Right hindlimb (tissue), 1 donor: ENCODE results near the gene LGR5.
"Not testable (repeated sequence)": the region's sequence is repeated elsewhere in the genome, so short reads cannot be mapped to it uniquely, and the experiment has no call there.

Experiments used
- DNase-seq: peaks from one replicate; pipeline ENCODE4 v3.0.0-alpha.2; 2018

The LGR5 gene

DNA sequence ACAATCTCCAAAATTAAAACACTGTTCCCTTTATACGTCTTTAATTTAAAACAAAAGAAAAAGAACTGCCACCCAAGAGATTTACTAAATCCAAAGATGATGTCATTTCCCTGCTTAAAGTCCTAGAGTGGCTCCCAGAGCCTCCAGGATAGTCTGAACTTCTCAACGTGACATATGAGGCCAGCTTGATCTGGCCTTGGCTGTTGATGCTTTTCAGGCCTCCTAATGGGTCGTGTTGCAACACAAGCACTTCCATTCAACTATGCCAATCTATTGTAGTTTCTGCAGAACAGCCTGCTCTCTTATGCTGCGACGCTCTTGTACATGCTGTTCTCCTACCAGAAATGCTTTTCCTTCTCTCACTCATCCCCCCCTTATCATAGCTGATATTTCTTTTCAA, 35.7 kb downstream of the LGR5 start:
- DNase-seq, result peak; percentile 26

GRCh38 chr12:71476513-71476912, 36.9 kb downstream of the LGR5 start:
- DNase-seq, result no peak

GRCh38 chr12:71477609-71478008, 38.0 kb downstream of the LGR5 start:
- DNase-seq, result no peak

GRCh38 chr12:71478270-71478669, 38.7 kb downstream of the LGR5 start:
- no peak for DNase-seq

DNA sequence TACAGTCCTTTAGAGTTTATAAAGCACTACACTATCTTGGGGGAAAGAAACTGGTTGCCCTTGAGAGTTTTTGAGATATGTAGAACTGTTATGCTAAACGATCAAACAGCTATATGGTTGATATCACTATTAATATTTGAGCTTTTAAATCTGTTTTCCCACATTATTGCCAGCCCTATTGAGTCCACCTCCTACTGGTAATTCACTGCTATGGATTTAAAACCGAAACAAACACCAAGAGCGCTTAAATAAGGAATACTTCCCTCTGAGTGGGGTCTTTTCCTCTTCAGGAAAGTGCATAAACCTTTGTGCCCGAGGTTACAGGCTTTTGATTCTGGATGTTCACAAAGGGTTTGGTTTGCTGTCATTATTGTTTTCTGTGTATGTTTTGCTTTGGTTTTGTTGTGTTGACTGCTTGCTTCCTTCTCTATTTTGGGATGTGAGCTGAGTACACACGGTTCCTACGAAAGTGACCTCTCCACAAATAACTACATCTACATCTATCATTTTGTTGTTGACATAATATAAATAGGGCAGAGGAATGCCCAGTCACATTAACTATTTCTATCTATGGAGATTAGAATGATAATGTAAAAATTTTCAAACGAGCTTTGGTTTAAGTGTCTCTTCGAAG, 44.8 kb downstream of the LGR5 start:
- DNase-seq, result no peak

DNA sequence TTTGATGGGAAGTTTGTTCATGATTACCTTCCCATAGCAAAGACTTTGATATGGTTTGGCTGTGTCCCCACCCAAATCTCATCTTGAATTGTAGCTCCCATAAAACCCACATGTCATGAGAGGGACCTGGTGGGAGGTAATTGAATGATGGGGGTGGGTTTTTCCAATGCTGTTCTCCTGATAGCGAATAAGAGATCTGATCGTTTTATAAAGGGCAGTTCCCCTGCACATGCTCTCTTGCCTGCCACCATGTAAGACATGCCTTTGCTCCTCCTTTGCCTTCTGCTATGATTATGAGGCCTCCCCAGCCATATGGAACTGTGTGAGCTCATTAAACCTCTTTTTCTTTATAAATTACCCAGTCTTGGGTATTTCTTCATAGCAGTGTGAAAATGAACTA, 51.2 kb downstream of the LGR5 start:
- DNase-seq, result not testable (repeated sequence)

GRCh38 chr12:71492604-71493003, 53.0 kb downstream of the LGR5 start:
- DNase-seq, result no peak

GRCh38 chr12:71499834-71500233, 60.2 kb downstream of the LGR5 start:
- DNase-seq, result no peak

- no peak for DNase-seq
These were observed 64.2 kb downstream of the LGR5 start for GRCh38 chr12:71503579-71504391.

DNA sequence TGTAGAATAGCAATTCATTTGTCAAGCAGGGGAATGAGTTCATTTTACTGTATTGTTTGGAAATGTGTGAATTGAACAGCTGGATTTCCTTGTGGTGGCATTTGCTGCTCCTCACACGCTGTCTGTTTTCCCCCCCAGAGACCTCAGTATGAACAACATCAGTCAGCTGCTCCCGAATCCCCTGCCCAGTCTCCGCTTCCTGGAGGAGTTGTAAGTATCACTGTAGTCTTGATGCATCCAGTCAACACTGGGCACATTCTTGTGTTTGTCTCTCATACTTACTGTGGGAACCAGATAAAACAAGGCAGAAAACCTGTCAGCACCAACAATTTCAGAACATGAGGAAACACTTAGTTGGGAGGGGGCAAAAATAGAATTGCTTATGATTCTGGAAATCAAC, 64.9 kb downstream of the LGR5 start:
- DNase-seq, result peak; percentile 62

DNA sequence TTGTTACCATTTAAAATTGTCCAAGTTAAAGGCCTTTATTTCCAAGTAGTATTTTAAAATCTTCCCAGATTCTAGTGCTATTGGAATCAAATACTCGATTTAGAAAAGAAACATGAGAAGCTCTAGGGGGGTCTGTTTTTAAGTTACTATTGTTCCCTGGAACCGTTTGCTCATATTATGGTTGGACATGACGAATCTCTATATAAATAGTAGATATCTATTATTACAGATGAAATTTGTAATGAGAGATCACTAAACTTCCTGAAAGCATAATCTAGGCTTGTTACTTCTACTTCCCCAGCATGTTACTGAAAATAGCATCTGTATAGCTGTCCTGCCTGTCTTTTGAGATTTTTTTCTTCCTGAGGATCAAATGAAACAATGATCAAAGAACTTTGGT, 70.1 kb downstream of the LGR5 start:
- no peak for DNase-seq

- DNase-seq, result no peak
These were observed 77.7 kb downstream of the LGR5 start for GRCh38 chr12:71517145-71517846.

GRCh38 chr12:71521125-71521524, 81.5 kb downstream of the LGR5 start:
- no peak for DNase-seq

GRCh38 chr12:71524626-71525025, 85.0 kb downstream of the LGR5 start:
- DNase-seq, result no peak

GRCh38 chr12:71533703-71534102, 94.1 kb downstream of the LGR5 start:
- no peak for DNase-seq

- DNase-seq, result no peak
These were observed 96.8 kb downstream of the LGR5 start for GRCh38 chr12:71536279-71536938.

DNA sequence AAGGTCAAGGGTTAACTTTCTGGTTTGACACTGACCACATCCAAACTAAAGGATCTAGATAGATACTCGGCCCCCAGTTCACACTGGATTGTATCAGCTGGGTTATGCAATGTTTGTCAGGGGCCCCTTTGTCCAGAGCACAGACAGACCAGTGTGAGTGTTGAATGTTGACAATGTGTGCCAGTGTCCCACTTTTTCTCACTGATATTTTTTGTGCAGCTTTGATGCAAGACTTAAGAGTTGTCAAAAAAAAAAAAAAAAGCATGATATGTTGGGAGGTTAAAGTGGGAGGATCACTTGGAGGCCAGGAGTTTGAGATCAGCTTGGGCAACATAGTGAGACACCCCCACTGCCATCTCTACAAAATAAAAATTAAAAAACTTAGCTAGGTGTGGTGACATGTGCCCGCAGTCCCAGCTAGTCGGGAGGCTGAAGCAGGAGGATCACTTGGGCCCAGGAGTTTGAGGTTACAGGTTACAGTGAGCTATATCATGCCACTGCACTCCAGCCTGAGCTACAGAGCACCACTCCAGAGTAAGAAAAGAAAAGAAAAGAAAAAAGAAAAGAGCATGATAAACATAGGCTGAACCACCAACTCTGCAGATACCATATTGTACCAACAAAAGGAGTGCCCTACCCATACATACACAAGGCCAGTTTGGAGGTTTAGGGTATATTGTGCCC, 97.5 kb downstream of the LGR5 start:
- no peak for DNase-seq

- DNase-seq, result no peak
These were observed 99.2 kb downstream of the LGR5 start for GRCh38 chr12:71538807-71539206.

DNA sequence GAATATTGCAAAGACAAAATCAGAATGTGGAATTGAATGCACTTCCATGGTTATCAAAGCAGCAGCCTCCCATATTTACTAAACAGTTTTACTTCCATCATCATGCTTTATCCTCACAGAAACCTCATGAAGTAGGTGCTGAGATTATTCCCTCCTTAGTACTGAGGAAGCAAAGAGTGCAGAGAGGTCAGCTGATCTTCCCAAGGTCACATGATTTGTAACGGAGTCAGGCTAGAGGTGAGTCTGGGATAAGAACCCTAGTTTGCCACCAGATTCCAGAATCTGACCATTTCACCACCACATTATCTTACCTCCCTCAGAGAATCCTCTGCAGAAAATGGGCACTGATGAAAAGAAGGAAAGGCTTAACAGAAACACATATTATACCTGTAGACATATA, 102.0 kb downstream of the LGR5 start:
- DNase-seq, result no peak

DNA sequence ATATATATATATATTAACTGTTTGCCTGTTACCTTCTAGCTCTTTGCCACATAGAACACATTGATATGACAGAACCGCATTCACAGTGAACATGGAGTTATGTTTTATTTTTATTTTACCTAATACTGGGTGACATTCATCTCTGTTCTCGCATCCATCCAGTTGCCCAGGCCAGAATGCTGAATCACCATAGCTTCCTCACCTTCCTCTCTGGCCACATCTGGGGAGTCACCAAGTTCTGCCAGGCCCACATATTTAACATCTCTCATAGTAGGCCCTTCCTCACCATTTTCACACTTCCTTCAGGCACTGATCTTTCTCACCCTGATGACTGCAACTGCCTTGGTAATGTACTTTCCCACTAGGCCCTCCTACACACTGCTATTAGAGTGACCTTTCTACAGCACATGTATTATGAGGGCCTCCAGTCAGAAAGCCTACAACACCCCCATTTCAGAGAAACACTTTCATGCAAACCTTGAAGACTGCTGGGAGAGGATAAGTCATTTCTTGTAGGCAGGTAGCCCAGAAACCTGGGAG, 106.8 kb downstream of the LGR5 start:
- no peak for DNase-seq

DNA sequence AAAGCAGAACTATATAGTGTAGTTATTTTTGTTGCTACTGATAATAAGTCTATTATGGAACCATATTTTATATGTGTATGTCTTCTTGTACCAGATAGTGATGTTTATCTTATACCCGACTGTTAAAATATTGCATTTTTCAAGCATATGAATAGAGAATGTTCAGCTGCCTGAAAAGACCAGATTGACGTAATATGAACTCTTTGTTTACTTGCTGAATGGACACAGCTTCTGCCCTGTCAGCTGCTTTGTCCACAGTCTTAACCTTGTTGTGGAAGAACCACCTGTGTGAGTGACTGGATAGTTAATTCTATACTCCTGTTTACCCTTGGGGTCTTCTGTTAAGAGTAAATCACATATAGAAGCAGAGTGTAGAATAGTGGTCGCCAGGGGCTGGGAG, 109.3 kb downstream of the LGR5 start:
- DNase-seq, result no peak

DNA sequence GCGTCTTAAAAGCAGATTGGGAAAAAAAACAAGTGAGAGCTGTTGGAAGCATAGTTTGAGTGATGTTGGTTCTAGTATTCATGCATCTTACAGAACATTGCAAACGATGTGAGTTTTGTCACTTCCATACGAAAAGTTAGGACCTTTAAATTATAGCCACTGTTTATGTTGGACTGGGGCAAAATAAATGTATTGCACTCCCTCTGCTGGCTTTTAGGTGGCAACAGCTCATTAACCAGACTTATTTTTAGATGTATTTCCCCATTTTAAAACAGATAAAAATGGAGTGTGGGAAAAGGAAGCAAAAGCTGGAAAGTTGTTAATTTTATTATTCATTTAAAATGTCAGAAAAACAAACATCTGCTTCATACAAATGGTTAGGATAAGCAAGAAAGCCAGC, 111.9 kb downstream of the LGR5 start:
- DNase-seq, result no peak
